Skeletal muscle satellite cell (primary cell): Measurements from ENCODE around the gene TRIP12.
"Not testable (repeated sequence)": the region's sequence is repeated elsewhere in the genome, so short reads cannot be mapped to it uniquely, and the experiment has no call there.

Source experiments
- H3K27me3 ChIP-seq: 2 replicates; pipeline ENCODE4 v1.7.0; 2013; ENCODE audit warnings: low read length; ENCODE audit not compliant: control insufficient read depth, insufficient read depth
- H3K36me3 ChIP-seq: 2 replicates; pipeline ENCODE4 v1.7.0; 2013; ENCODE audit warnings: mild to moderate bottlenecking, control low read depth, low read length; ENCODE audit not compliant: insufficient read depth
- H3K4me1 ChIP-seq: 2 replicates; pipeline ENCODE4 v1.7.0; 2013; ENCODE audit warnings: low read length; ENCODE audit not compliant: control insufficient read depth, insufficient read depth
- H3K4me2 ChIP-seq: 2 replicates; pipeline ENCODE4 v1.7.0; 2013; ENCODE audit warnings: mild to moderate bottlenecking, low read length
- H3K4me3 ChIP-seq: 2 replicates; pipeline ENCODE4 v1.7.0; 2013; ENCODE audit warnings: low read length
- H3K9ac ChIP-seq: 2 replicates; pipeline ENCODE4 v1.7.0; 2013; ENCODE audit warnings: mild to moderate bottlenecking, low read depth, low read length, moderate library complexity
- H3K9me3 ChIP-seq: replicated peaks from 2 replicates; pipeline ENCODE4 v1.7.0; 2013; ENCODE audit warnings: mild to moderate bottlenecking, control low read depth, low read length

Gene TRIP12

GRCh38 chr2:229779650-229780049, 142.2 kb downstream of the TRIP12 start:
- Histone ChIP-seq H3K9me3 (no peaks in the 10 kb centered on the region), H3K4me2 (no peak overlapping the region), H3K27me3 (no peaks in the 10 kb centered on the region), H3K4me1 (peaks cover 31% of the 10 kb centered on the region), H3K36me3 (peaks cover 79% of the 10 kb centered on the region), H3K9ac (no peak overlapping the region), H3K4me3 (no peak overlapping the region)

GRCh38 chr2:229777716-229778115, 144.1 kb downstream of the TRIP12 start:
- peaks cover 29% of the 10 kb centered on the region for H3K4me1 ChIP-seq
- no peak overlapping the region for H3K4me2 ChIP-seq
- H3K36me3 ChIP-seq = peaks cover 87% of the 10 kb centered on the region
- H3K9me3 ChIP-seq = no peaks in the 10 kb centered on the region
- H3K27me3 ChIP-seq = no peaks in the 10 kb centered on the region
- H3K4me3 ChIP-seq = no peak overlapping the region
- H3K9ac ChIP-seq = no peak overlapping the region

GRCh38 chr2:229775614-229776313, 146.0 kb downstream of the TRIP12 start:
- H3K4me2 ChIP-seq = no peak overlapping the region
- H3K27me3 ChIP-seq = no peaks in the 10 kb centered on the region
- peaks cover 88% of the 10 kb centered on the region for H3K36me3 ChIP-seq
- H3K4me1 ChIP-seq = peaks cover 19% of the 10 kb centered on the region
- H3K4me3 ChIP-seq = no peak overlapping the region
- H3K9me3 ChIP-seq = no peaks in the 10 kb centered on the region
- no peak overlapping the region for H3K9ac ChIP-seq

- no peak overlapping the region for H3K9ac ChIP-seq
- H3K9me3 ChIP-seq = no peaks in the 10 kb centered on the region
- peaks cover 84% of the 10 kb centered on the region for H3K36me3 ChIP-seq
- peaks cover 14% of the 10 kb centered on the region for H3K4me1 ChIP-seq
- H3K4me3 ChIP-seq = no peak overlapping the region
- H3K27me3 ChIP-seq = no peaks in the 10 kb centered on the region
- H3K4me2 ChIP-seq = no peak overlapping the region
These were observed 147.6 kb downstream of the TRIP12 start for GRCh38 chr2:229774237-229774636.

- Histone ChIP-seq H3K36me3 (peaks cover 82% of the 10 kb centered on the region), H3K27me3 (no peaks in the 10 kb centered on the region), H3K9ac (no peak overlapping the region)
These were observed 153.6 kb downstream of the TRIP12 start for GRCh38 chr2:229768235-229768634.

GRCh38 chr2:229765721-229766120, 156.1 kb downstream of the TRIP12 start:
- no peak overlapping the region for H3K4me2 ChIP-seq
- no peaks in the 10 kb centered on the region for H3K4me1 ChIP-seq
- H3K27me3 ChIP-seq = no peaks in the 10 kb centered on the region
- H3K4me3 ChIP-seq = no peak overlapping the region
- H3K36me3 ChIP-seq = peaks cover 68% of the 10 kb centered on the region
- no peaks in the 10 kb centered on the region for H3K9me3 ChIP-seq
- H3K9ac ChIP-seq = no peak overlapping the region

More at GRCh38 chr2:229768235-229768634, 153.6 kb downstream of the TRIP12 start:
- Histone ChIP-seq H3K4me2 (no peak overlapping the region), H3K9me3 (no peaks in the 10 kb centered on the region), H3K4me1 (no peaks in the 10 kb centered on the region), H3K4me3 (no peak overlapping the region)

- Histone ChIP-seq H3K4me2 (no peak overlapping the region), H3K27me3 (no peaks in the 10 kb centered on the region), H3K36me3 (peaks cover 36% of the 10 kb centered on the region), H3K9me3 (no peaks in the 10 kb centered on the region), H3K9ac (no peak overlapping the region), H3K4me3 (no peak overlapping the region), H3K4me1 (no peaks in the 10 kb centered on the region)
These were observed 160.1 kb downstream of the TRIP12 start for GRCh38 chr2:229761663-229762062.

GRCh38 chr2:229757462-229757861, 164.3 kb downstream of the TRIP12 start:
- H3K27me3 ChIP-seq, H3K4me1 ChIP-seq, H3K9me3 ChIP-seq, H3K4me2 ChIP-seq, H3K9ac ChIP-seq, H3K4me3 ChIP-seq, H3K36me3 ChIP-seq: not testable (repeated sequence)

GRCh38 chr2:229752970-229753729, 168.7 kb downstream of the TRIP12 start:
- Histone ChIP-seq H3K36me3 (no peaks in the 10 kb centered on the region), H3K4me3 (no peak overlapping the region), H3K9me3 (no peaks in the 10 kb centered on the region), H3K4me2 (no peak overlapping the region), H3K9ac (no peak overlapping the region), H3K27me3 (no peaks in the 10 kb centered on the region), H3K4me1 (no peaks in the 10 kb centered on the region)

GRCh38 chr2:229749779-229750178, 172.0 kb downstream of the TRIP12 start:
- no peak overlapping the region for H3K4me3 ChIP-seq
- no peak overlapping the region for H3K9ac ChIP-seq
- no peaks in the 10 kb centered on the region for H3K9me3 ChIP-seq
- no peaks in the 10 kb centered on the region for H3K27me3 ChIP-seq
- H3K4me2 ChIP-seq = no peak overlapping the region
- no peaks in the 10 kb centered on the region for H3K4me1 ChIP-seq
- H3K36me3 ChIP-seq = no peaks in the 10 kb centered on the region

GRCh38 chr2:229748950-229749349, 172.9 kb downstream of the TRIP12 start:
- H3K4me1 ChIP-seq = no peaks in the 10 kb centered on the region
- no peaks in the 10 kb centered on the region for H3K27me3 ChIP-seq
- H3K9ac ChIP-seq = no peak overlapping the region
- no peaks in the 10 kb centered on the region for H3K36me3 ChIP-seq
- no peaks in the 10 kb centered on the region for H3K9me3 ChIP-seq
- H3K4me2 ChIP-seq = no peak overlapping the region
- H3K4me3 ChIP-seq = no peak overlapping the region

- H3K9me3 ChIP-seq, H3K36me3 ChIP-seq, H3K9ac ChIP-seq, H3K27me3 ChIP-seq, H3K4me2 ChIP-seq, H3K4me1 ChIP-seq, H3K4me3 ChIP-seq: not testable (repeated sequence)
These were observed 179.1 kb downstream of the TRIP12 start for GRCh38 chr2:229742691-229743090.
